GM18508 (cell line): ENCODE measurements around the gene MIB1.
"Not testable (repeated sequence)": the region's sequence is repeated elsewhere in the genome, so short reads cannot be mapped to it uniquely, and the experiment has no call there.

Source experiments
- ATAC-seq: cut with Tn5 transposase; IDR thresholded peaks from one replicate; pipeline ENCODE4 v1.9.1; 2021; ENCODE audit warnings: moderate number of reproducible peaks; ENCODE audit not compliant: insufficient read depth, unreplicated experiment

MIB1 gene

DNA sequence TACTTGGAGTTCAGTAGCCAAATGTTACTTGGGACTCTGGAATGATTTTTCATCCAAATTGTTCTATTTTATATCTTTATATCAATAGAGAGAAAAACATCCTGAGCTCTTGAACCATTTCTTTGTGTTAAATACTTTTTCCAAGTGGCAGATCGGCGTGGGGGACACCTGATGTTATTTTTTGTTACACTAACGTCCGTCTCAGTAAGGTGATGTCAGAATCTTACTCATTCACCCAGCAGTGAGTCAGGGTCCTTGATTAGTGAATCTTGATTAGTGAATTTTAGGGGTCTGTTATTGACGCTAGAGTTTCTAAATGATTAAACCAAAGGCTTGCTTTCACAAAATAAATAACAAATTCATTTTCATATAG is 1.7 kb downstream of the MIB1 start:
- no peak for ATAC-seq

DNA sequence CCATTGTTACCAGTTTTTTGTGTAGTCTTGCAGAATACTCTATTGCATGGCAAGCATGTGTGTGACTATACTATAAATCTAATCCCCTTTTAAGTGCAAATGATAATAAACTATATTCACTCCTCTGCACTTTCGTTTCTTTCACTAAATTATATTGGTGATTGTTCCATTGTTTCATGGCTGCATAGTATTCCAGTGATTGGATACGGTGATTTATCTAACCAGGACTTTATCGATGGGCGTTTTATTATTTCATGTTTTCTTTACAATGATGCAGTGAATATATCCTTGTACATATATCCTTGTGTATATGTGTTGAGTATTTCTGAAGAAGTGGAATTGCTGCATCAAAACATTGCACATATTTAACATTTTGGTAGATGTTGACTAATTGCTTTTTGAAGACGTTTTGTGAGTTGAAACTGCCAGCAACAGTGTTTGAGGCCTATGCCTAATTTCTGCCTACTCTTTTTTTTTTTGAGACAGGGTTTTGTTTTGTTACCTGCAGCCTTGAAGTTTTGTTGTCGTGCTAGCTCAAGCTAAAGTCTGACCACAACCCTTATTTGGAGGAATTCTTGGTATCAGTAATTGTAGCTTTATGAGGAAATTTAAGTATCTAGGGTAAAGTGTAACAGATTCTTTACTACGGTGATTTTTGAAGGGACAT is 2.7 kb downstream of the MIB1 start:
- no peak for ATAC-seq

DNA sequence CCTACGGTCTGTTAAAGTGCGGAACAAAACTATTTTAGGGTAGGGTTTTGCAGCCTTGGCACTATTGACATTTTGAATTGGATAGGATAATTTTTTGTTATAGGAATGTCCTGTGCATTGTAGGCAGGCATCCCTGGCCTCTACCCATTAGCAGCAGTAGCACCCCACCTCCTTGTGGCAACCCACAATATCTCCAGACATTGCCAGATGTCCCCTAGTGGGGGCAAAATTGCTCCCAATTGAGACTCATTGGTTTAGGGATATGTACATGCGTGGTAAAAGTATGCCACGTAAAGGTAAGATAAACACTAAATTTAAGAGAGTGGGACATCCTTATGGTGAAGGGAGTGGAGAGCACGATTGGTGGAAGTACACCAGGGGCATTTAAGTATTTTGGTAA is 4.6 kb downstream of the MIB1 start:
- no peak for ATAC-seq

DNA sequence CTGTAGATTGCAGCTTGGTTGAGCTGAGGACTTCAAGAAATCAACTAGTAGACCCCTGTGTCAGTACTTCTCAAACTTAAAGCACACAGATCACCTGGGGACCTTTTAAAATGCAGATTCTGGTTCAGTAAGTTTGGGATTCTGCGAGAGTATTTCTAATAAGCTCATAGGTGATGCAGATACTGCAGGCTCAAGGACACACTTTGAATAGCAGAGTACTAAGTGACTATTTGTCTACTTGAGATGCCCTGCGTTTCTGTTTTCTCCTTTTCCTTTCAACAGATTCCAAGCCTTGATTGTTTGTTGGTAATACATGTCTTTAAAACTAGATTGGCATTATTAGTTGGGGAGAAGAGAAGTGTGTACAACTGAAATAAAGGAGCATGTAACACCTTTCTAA is 6.7 kb downstream of the MIB1 start:
- ATAC-seq = no peak

DNA sequence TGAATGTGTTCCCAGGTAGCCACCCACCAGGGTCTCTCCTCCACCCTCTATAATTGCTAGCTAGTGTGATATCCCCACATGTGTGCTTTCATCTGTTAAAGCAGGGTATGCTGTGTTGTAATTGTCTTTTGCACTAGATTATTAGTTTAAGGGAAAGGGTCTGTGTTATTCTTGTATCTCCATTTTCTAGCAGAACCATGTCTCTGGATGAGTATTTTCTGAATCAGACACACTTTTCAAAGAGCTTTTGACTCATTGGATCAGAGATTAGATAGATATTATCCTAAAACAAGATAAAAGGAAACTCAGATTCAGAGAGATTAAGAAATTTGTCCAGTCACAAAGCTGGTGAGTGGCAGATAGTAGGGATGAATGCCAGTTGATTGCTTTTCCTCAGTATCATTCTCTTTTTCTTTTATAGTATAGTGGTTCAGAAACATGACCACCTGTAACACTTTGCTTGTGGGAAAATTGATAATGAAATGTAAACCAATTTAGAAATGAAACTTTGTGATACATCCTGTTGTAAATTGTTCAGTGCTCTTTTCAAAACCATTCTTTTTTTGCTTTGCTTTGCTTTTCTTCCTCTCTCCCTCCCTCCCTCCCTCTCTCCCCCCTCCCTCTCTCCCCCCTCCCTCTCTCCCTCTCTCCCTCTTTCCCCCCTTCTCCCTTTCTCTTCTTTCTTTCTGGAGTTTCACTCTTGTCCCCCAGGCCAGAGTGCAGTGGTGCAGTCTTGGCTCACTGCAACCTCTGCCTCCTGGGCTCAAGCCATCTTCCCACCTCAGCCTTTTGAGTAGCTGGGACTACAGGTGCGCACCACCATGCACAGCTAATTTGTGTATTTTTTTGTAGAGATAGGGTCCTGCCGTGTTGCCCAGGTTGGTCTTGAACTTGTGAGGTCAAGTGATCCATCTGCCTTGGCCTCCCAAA is 7.4 kb downstream of the MIB1 start:
- ATAC-seq = no peak

DNA sequence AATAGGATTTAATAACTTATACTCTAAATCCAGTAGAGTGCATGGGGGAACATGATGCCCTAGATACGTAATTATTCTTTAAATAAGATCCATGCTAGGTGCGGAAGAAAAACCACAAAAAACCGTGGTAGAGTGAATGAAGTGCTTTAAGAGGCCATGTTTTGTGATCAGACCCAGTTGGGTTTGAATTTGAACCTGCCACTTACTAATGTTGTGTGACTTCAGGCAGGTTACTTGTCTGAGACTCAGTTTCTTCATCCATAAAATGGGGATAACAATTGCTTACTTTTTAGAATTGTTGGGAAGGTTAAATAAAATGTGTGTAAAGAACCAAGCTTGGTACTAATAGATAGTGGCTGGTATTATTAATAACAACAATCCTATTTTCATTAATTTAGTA is 17.2 kb downstream of the MIB1 start:
- no peak for ATAC-seq

DNA sequence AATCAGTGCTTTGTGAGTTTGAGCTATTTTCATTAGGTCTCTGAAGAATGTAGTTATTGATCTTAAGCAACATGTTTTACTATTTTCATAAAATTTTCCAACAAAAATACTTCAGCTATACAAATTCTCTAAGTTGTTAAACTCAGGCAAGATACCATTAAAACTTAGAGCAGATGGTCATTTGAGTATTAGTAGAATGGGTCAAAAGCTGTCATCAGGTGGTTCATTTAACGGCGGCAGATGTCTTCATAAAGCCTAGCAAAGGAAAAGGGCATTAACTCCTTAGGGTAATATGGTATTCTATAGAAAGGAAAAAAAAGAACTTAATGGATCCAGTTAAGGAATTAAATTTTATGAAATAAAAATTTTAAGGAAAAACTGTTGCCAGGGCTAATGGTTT is 19.2 kb downstream of the MIB1 start:
- no peak for ATAC-seq

DNA sequence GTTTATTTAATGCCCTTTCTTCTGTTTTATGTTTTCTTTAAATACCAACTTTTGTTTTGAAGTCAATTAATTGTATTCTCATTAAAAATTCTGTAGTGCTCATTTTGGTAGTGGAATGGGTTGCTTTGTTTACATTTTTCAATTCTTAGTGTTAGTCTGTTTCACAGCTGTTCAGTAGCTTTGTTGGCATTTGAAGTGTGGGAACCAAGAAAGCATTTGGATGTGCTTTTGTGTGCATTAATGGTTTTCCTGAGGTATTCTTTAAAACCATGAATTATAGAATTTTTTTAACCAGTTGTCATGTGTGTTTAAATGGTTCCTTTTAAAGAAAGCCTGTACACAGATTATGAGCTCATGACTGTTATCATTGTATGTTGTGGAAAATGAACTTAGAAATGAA is 19.7 kb downstream of the MIB1 start:
- ATAC-seq = no peak

DNA sequence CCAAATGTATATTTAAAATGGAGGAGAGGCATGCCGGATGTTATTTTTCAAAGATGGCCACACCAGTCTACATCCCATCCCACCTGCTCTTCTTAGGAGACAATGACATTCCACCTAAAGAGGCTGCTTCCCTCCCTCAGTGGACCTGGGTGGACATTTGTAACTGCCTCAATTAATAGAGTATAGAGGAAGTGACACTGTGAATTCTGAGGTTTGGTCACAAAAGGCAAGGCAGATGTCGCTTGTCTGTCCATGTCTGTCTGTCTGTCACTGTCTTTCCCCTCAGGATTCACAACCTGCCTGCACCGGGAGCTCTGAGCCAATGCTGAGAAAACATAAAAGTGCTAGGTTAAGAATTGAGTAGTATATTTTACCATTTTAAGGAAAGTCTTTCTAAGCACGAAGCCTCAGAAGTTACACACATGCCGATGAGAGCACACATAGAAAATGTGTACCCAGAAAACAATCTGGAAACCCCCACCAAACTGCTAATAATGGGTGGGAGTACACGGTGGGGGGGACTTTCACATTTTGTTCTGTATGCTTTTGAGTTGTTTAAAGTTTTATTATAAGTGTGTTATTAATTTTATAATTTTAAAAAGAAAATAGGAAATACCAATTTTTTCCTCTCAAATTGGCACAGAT is 21.0 kb downstream of the MIB1 start:
- ATAC-seq = no peak

DNA sequence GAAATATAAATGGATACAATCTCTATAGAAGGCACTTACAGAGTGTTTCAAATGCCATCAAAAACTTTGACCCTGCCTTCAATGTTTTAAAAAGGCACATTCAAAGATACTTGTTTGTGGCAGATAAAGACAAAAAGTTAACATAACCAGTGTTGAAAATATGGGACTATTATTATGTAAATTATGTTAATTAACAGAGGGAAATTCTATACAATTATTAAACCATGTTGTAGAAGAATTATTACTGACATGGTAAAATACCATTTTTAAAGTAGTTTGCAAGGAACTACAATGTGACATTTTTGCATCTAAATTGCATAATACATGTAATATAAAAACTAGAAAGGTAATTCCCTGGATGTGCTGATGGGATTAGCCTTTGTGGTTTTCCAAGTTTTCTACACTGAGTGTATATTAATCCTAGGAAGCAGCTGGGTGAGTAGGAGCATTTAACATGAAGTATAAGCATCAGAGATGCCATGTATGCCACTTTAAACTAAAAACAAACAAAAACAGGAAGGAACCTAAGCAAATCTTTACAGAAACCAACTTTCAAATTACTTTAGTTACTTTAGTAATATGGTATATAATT is 21.7 kb downstream of the MIB1 start:
- ATAC-seq = no peak

DNA sequence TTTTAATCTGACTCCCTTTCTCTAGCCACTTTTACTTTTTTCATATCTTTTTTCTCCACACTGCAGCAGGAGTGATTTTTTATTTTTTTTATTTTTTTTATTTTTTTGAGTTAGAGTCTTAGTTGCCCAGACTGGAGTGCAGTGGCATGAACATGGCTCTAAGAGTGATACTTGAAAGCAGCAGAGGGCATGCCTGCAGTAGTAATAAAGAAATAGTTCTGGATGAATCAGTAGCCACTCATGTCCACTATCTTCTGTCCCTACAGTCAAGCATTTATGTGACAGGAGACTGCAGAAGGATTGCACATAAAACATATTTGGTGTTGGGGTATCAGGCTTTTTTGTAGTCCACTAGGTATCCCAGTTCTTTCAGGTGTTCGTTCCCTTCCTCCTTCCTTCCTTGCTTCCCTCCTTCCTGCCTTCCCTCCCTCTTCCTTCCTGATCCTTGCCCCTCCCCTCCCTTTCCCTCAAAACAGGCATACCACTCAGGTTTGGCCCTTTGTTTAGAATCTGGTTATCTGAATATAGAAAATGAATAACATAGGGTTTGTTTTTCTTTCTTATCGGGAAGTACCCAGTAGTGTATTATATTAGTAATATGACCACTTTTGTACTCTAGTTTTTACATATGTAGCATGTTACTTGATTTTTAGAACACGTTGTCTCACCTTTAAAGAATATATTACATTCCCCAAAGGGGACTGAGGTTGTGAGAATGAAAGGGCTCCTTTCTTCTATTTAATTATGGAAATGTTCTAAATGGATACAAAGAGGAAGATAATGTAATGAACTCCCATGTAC is 23.5 kb downstream of the MIB1 start:
- ATAC-seq = no peak

DNA sequence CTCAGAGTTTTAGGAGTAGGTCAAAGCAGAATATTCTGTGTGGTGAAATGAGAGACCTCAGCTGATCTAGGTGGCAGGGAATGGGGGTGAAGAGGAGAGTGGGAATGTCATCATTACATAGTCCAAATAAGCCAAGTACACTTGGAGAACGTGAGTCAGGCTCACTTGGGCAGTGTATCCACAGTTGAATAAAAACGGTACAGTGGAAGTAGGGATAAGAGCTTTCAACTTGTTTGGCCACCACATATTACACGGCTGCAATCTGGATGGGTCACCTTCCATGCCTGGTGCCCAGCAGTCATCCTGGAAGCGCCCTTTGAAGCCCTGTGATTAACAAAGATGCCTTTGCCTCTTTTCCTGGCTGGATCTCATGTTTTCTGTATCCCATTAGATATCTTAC is 28.6 kb downstream of the MIB1 start:
- ATAC-seq = no peak

DNA sequence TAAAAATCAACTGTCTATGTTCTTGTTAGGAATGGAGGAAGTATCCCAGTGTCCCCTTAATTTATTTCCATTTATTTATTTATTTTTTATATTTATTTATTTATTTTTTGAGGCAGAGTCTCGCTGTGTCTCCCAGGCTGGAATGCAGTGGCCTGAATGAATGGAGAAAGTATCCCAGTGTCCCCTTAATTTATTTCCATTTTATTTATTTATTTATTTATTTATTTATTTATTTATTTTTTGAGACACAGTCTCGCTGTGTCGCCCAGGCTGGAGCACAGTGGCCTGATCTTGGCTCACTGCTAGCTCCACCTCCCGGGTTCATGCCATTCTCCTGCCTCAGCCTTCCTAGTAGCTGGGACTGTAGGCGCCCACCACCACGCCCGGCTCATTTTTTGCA is 34.1 kb downstream of the MIB1 start:
- no peak for ATAC-seq

DNA sequence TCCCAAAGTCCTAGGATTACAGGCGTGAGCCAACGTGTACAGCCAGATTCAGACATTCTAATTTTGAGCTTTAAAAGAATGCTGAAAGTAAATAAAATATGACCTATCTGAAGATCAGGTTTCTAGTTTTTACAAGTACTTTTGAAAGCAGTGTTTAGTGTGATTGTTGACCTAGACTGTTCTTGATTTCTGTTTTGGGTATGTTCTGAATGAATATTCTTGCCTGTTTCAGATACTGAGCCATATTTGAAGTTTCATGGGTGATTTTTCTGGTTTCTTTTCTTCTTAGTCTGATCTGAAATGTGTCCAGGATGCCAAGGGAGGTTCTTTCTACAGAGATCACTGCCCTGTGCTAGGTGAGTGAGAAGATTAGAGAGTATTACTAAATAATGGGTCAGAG is 37.2 kb downstream of the MIB1 start:
- no peak for ATAC-seq

DNA sequence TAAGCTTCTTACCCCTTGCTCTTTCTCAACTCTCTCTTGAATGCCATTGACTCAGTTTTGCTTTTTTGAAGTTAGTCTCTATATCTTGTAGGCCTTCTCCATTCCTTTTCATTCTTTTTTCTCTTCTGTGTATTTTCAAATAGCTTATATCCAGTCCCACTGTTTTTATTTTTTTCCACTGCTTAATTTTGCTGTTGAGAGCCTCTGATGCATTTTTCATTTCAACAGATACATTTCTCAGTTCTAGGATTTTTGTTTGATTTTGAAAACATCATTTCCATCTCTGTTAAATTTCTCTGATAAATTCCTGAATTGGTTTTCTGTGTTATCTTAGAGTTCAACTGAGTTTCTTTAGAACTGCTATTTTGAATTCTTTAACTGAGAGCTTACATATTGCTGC is 45.9 kb downstream of the MIB1 start:
- no peak for ATAC-seq

DNA sequence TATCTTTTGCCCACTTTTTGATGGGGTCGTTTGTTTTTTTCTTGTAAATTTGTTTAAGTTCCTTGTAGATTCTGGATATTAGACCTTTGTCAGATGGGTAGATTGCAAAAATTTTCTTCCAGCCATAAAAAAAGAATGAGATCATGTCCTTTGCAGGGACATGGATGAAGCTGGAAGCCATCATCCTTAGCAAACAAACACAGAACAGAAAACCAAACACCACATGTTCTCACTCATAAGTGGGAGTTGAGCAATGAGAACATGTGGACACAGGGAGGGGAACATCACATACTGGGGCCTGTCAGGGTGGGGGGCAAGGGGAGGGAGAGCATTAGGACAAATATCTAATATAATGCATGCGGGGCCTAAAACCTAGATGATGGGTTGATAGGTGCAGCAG is 55.5 kb downstream of the MIB1 start:
- ATAC-seq = not testable (repeated sequence)

DNA sequence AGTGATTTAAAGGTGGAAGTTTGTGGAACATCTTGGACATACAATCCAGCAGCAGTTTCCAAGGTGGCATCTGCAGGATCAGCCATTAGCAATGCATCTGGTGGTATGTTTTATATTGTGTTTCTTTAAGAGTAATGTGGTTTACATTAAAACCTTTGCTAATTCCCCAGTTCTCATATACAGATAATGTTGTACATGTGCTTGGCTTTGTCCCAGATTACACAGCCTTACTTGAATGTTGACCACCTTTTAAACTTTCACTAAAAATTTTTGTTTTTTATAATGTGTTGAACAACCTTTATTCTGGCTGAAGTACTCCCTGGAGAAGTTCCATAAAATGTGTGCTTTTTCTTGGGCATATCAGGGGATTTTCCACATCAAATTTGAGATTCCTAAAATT is 57.5 kb downstream of the MIB1 start:
- ATAC-seq = no peak

DNA sequence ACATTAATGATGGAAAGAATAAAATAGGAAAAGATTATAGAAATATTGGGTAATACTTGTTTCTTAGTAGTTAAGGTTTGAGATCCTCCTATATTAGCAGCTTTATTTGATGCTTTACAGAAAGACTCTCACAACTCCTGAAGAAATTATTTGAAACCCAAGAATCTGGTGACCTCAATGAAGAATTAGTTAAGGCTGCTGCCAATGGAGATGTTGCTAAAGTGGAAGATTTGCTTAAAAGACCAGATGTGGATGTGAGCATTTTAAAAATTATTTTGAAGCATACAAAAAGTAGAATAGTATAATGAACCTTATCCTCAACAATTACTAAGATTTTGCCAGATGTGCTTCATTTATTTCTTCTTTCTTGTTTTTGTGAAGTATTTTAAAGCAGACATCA is 59.1 kb downstream of the MIB1 start:
- ATAC-seq = no peak

DNA sequence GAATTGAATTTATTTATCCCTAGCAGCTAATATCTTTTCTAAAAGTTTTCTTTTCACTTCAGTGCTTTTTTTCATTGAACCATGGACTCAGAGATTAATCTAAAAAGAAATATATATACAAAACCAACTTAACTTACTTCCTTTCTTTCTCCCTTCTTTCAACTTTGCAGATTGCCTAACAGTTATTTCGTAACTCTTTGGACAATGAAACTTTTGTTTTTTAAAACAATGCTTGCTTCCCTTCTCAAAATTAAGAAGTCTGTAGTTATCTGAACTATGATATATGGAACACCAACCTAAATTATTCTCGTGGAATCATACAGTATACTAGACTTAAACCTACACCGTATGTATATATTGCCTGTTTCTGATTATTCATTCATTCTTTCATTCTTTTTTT is 62.9 kb downstream of the MIB1 start:
- ATAC-seq = no peak

DNA sequence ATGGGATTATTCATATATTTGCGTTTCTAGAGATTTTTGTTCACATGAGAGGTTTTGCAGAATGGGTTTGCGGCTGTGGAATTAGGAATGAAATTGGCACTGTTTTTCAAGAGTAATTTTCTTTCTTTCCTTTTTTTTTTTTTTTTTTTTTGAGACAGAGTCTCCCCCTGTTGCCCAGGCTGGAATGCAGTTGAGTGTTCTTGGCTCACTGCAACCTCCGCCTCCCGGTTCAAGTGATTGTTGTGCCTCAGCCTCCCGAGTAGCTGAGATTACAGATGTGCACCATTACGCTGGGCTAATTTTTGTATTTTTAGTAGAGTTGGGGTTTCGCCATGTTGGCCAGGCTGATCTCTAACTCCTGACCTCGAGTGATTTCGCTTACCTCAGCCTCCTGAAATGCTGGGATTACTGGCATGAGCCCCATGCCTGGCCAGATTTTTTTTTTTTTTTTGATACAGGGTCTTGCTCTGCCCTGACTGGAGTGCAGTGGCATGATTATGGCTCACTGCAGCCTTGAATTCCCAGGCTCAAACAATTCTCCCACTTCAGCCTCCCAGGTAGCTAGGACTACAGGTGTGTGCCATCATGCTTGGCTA is 65.3 kb downstream of the MIB1 start:
- no peak for ATAC-seq
